Stimulated activated CD4-positive, alpha-beta T cell treated with anti-CD3 and anti-CD28 coated beads, Interleukin-4, amount 100 ng/mL, for 24 hours (primary cell): Measurements from ENCODE around the gene MIER1.

Source experiments
- DNase-seq: peaks from one replicate; pipeline ENCODE4 v3.0.0-alpha.2; 2020

Gene MIER1

GRCh38 chr1:67001682-67002425 is 77.1 kb downstream of the MIER1 start:
- no peak for DNase-seq

- no peak for DNase-seq
Measured at GRCh38 chr1:67004176-67004575, 79.4 kb downstream of the MIER1 start.

GRCh38 chr1:67005068-67005467 is 80.3 kb downstream of the MIER1 start:
- DNase-seq: no peak

DNA sequence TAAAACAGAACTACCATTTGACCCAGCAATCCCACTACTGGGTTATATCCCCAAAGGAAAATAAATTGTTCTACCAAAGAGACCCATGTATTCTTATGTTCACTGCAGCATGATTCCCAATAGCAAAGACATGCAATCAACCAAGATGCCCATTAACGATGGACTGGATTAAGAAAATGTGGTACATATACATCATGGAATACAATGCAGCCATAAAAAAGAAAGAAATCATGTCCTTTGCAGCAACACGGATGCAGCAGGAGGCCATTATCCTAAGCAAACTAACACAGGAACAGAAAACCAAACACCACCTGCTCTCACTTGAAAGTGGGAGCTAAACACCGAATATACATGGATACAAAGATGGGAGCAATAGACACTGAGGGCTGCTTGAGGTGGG is 85.0 kb downstream of the MIER1 start:
- no peak for DNase-seq

- no peak for DNase-seq
Measured at GRCh38 chr1:67013573-67013972, 88.8 kb downstream of the MIER1 start.

DNA sequence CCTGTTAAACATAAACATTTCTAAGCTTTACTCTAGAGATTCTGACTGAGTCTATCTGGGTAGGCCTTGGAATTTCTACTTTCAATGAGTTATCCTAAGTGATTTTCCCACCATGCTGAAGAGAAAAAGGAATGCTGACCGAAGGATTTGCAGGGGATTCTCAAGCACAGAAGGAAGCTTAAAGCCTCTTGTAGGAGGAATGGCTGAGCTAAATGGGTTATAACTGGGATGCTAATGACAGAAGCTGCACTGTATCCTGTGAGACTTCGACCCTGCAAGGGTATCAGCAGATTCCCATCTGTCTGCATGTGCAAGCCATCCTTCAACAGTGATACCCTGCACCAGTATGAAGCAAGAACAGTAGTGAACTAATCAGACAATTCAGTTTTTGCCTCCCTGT is 93.8 kb downstream of the MIER1 start:
- no peak for DNase-seq

- no peak for DNase-seq
Measured at GRCh38 chr1:67019121-67019520, 94.3 kb downstream of the MIER1 start.

GRCh38 chr1:67019600-67020136 is 94.9 kb downstream of the MIER1 start:
- DNase-seq: no peak

GRCh38 chr1:67020304-67020703 is 95.5 kb downstream of the MIER1 start:
- DNase-seq: no peak

DNA sequence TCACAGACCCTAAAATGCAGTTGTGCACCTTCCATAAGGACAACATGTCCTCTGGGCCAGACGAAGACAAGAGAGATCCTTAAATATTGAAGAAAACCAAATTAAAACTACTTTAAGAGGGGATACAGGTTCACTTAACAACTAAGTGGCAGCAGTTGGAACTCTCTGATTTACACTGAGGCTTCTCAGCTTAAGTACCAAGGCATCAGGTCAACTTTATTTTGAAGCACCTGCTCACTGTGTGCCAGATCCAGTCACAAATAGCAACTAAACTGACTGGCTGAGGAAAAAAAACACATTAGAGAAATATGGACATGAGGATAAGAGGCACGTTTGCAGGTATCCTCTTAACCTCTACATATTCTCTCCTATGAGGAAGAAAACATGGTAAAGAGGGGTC is 96.0 kb downstream of the MIER1 start:
- no peak for DNase-seq

GRCh38 chr1:67029472-67029871 is 104.7 kb downstream of the MIER1 start:
- DNase-seq: no peak

- DNase-seq: no peak
Measured at GRCh38 chr1:67031121-67031858, 106.5 kb downstream of the MIER1 start.

GRCh38 chr1:67031859-67032247 is 107.1 kb downstream of the MIER1 start:
- no peak for DNase-seq
